Measurements from ENCODE around the gene ATIC. TPM values are rescaled to one million over a fixed set of nuclear protein-coding genes. Genes with fewer than 3 reads are reported as not detected.
"Not testable (repeated sequence)": the region's sequence is repeated elsewhere in the genome, so short reads cannot be mapped to it uniquely, and the experiment has no call there.

ATIC gene
- total RNA-seq, 1 experiment from 2014 or later: 285 TPM

DNA sequence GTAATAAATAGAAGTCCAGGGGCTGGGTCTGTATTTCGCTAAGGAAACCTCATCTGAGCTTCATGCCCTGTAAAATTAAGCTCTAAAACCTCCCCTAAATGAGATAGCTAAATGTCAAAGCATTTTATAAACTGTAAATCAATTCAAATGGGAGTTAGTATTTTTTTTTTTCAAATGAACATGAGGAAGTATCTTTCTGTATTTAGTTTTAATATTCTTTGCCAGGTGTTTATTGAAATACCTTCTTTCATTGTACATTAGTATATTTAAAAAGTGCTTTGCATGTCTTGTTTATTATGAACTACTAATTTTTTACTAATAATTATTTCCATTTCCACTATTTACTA is 47.7 kb downstream of the ATIC start (continued):
- TF ChIP-seq, protein P1, sequence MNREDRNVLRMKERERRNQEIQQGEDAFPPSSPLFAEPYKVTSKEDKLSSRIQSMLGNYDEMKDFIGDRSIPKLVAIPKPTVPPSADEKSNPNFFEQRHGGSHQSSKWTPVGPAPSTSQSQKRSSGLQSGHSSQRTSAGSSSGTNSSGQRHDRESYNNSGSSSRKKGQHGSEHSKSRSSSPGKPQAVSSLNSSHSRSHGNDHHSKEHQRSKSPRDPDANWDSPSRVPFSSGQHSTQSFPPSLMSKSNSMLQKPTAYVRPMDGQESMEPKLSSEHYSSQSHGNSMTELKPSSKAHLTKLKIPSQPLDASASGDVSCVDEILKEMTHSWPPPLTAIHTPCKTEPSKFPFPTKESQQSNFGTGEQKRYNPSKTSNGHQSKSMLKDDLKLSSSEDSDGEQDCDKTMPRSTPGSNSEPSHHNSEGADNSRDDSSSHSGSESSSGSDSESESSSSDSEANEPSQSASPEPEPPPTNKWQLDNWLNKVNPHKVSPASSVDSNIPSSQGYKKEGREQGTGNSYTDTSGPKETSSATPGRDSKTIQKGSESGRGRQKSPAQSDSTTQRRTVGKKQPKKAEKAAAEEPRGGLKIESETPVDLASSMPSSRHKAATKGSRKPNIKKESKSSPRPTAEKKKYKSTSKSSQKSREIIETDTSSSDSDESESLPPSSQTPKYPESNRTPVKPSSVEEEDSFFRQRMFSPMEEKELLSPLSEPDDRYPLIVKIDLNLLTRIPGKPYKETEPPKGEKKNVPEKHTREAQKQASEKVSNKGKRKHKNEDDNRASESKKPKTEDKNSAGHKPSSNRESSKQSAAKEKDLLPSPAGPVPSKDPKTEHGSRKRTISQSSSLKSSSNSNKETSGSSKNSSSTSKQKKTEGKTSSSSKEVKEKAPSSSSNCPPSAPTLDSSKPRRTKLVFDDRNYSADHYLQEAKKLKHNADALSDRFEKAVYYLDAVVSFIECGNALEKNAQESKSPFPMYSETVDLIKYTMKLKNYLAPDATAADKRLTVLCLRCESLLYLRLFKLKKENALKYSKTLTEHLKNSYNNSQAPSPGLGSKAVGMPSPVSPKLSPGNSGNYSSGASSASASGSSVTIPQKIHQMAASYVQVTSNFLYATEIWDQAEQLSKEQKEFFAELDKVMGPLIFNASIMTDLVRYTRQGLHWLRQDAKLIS (CRISPR knock-in tag; IDR thresholded peaks at IDR 0.05; ENCODE audit: borderline replicate concordance): no peak
- TF ChIP-seq ELF4 (CRISPR knock-in tag; IDR thresholded peaks at IDR 0.05; ENCODE audit: low read depth) (no peak), TEAD1 (CRISPR knock-in tag; IDR thresholded peaks at IDR 0.05) (no peak)
- TF ChIP-seq, protein P2, sequence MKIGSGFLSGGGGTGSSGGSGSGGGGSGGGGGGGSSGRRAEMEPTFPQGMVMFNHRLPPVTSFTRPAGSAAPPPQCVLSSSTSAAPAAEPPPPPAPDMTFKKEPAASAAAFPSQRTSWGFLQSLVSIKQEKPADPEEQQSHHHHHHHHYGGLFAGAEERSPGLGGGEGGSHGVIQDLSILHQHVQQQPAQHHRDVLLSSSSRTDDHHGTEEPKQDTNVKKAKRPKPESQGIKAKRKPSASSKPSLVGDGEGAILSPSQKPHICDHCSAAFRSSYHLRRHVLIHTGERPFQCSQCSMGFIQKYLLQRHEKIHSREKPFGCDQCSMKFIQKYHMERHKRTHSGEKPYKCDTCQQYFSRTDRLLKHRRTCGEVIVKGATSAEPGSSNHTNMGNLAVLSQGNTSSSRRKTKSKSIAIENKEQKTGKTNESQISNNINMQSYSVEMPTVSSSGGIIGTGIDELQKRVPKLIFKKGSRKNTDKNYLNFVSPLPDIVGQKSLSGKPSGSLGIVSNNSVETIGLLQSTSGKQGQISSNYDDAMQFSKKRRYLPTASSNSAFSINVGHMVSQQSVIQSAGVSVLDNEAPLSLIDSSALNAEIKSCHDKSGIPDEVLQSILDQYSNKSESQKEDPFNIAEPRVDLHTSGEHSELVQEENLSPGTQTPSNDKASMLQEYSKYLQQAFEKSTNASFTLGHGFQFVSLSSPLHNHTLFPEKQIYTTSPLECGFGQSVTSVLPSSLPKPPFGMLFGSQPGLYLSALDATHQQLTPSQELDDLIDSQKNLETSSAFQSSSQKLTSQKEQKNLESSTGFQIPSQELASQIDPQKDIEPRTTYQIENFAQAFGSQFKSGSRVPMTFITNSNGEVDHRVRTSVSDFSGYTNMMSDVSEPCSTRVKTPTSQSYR (CRISPR knock-in tag; IDR thresholded peaks at IDR 0.05): no peak

DNA sequence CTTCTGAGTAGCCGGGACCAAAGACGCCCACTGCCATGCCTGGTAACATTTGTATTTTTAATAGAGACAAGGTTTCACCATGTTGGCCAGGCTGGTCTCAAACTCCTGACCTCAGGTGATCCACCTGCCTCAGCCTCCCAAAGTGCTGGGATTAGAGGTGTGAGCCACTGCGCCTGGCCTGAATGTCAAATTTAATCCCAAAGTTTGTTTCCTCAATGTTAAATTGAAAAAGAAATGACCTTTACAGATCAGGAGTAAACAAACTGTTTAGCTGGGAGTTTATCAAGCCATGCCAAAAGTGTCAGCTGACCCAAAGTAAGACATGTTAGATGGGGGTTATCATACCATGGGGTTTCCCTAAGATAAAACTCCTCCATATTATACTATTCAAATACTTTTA is 48.2 kb downstream of the ATIC start:
- H3K9me3 Mint-ChIP-seq; CTCF ChIA-PET; H3K27ac Mint-ChIP-seq; ATAC-seq; DNase-seq (ENCODE audit: low spot score); H3K4me3 Mint-ChIP-seq; H3K4me1 Mint-ChIP-seq; H3K27me3 Mint-ChIP-seq (ENCODE audit: low read depth); POLR2A ChIA-PET: not testable (repeated sequence)
- peaks cover 43% of the 10 kb centered on the region for H3K36me3 Mint-ChIP-seq

DNA sequence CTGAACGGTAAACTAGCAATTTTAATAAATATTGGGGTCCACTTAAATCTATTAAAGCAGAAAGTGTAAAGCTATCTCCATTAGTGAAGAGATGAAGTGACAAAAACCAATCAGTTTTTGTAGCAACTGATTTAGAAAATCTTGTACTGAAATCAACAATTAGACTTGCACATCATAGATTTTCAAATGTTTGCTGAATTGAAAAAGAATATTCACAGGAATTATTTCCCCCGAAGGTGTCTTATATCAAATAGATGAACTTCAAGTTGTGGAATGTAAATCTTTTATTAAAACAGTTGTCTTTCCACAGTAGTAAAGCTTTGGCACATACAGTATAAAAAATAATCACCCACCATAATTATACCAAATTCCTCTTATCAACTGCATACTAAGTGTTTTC is 48.7 kb downstream of the ATIC start:
- Mint-ChIP-seq H3K27me3 (ENCODE audit: low read depth) (no peaks in the 10 kb centered on the region), H3K36me3 (peaks cover 48% of the 10 kb centered on the region), H3K9me3 (no peaks in the 10 kb centered on the region), H3K4me1 (peaks cover 8% of the 10 kb centered on the region; the same call in 1 of the 2 replicates), H3K4me3 (no peak overlapping the region), H3K27ac (no peak overlapping the region)
- no peak for ATAC-seq
- ChIA-PET POLR2A (no interaction called here), CTCF (no interaction called here)
- no peak for DNase-seq (ENCODE audit: low spot score)
- TF ChIP-seq, protein P2 (CRISPR knock-in tag; IDR thresholded peaks at IDR 0.05): no peak
- TF ChIP-seq NR3C1 (CRISPR knock-in tag; conservative IDR thresholded peaks at IDR 0.05; ENCODE audit: low read depth) (no peak), ZNF671 (CRISPR knock-in tag; IDR thresholded peaks at IDR 0.05) (no peak), RELA (CRISPR knock-in tag; IDR thresholded peaks at IDR 0.05; ENCODE audit: borderline replicate concordance) (no peak), TP53 (CRISPR knock-in tag; IDR thresholded peaks at IDR 0.05) (no peak), CBFB (CRISPR knock-in tag; IDR thresholded peaks at IDR 0.05; ENCODE audit: low read depth) (no peak), JUN (CRISPR knock-in tag; IDR thresholded peaks at IDR 0.05) (no peak), JAZF1 (CRISPR knock-in tag; IDR thresholded peaks at IDR 0.05) (no peak), CREM (CRISPR knock-in tag; IDR thresholded peaks at IDR 0.05) (no peak), EMX1 (CRISPR knock-in tag; IDR thresholded peaks at IDR 0.05) (no peak), MYBL2 (CRISPR knock-in tag; IDR thresholded peaks at IDR 0.05) (no peak), MXD4 (CRISPR knock-in tag; IDR thresholded peaks at IDR 0.05; ENCODE audit: borderline replicate concordance) (no peak), HMGA2 (CRISPR knock-in tag; IDR thresholded peaks at IDR 0.05) (no peak)
- TF ChIP-seq, protein P3, sequence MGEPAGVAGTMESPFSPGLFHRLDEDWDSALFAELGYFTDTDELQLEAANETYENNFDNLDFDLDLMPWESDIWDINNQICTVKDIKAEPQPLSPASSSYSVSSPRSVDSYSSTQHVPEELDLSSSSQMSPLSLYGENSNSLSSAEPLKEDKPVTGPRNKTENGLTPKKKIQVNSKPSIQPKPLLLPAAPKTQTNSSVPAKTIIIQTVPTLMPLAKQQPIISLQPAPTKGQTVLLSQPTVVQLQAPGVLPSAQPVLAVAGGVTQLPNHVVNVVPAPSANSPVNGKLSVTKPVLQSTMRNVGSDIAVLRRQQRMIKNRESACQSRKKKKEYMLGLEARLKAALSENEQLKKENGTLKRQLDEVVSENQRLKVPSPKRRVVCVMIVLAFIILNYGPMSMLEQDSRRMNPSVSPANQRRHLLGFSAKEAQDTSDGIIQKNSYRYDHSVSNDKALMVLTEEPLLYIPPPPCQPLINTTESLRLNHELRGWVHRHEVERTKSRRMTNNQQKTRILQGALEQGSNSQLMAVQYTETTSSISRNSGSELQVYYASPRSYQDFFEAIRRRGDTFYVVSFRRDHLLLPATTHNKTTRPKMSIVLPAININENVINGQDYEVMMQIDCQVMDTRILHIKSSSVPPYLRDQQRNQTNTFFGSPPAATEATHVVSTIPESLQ (CRISPR knock-in tag; IDR thresholded peaks at IDR 0.05): no peak
- TF ChIP-seq, protein P4, sequence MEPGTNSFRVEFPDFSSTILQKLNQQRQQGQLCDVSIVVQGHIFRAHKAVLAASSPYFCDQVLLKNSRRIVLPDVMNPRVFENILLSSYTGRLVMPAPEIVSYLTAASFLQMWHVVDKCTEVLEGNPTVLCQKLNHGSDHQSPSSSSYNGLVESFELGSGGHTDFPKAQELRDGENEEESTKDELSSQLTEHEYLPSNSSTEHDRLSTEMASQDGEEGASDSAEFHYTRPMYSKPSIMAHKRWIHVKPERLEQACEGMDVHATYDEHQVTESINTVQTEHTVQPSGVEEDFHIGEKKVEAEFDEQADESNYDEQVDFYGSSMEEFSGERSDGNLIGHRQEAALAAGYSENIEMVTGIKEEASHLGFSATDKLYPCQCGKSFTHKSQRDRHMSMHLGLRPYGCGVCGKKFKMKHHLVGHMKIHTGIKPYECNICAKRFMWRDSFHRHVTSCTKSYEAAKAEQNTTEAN (CRISPR knock-in tag; IDR thresholded peaks at IDR 0.05): no peak
- TF ChIP-seq, protein P5, sequence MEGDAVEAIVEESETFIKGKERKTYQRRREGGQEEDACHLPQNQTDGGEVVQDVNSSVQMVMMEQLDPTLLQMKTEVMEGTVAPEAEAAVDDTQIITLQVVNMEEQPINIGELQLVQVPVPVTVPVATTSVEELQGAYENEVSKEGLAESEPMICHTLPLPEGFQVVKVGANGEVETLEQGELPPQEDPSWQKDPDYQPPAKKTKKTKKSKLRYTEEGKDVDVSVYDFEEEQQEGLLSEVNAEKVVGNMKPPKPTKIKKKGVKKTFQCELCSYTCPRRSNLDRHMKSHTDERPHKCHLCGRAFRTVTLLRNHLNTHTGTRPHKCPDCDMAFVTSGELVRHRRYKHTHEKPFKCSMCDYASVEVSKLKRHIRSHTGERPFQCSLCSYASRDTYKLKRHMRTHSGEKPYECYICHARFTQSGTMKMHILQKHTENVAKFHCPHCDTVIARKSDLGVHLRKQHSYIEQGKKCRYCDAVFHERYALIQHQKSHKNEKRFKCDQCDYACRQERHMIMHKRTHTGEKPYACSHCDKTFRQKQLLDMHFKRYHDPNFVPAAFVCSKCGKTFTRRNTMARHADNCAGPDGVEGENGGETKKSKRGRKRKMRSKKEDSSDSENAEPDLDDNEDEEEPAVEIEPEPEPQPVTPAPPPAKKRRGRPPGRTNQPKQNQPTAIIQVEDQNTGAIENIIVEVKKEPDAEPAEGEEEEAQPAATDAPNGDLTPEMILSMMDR (IDR thresholded peaks at IDR 0.05): no peak
